Thyroid gland (tissue), 4 donors: ENCODE measurements around the gene PRRG4. TPM values are rescaled to one million over a fixed set of nuclear protein-coding genes. Genes with fewer than 3 reads are reported as not detected.
A peak's percentile ranks its signal among the peaks of the same experiment; 100 is the strongest.

Experiments used
- DNase-seq, 2 donors: peaks; one replicate each; pipeline ENCODE4 v3.0.0-alpha.2; 2019
- H3K27ac ChIP-seq, 3 donors: fragments of 200-600 bp; sonication (generic); 1 replicate in 2 of 3; 2 replicates in 1 of 3; pipeline ENCODE4 v1.5.1; 2016 to 2019; ENCODE audit warnings: mild to moderate bottlenecking in 1 of 3, moderate library complexity in 1 of 3
- H3K27me3 ChIP-seq: fragments of 200-600 bp; sonication (generic); one replicate; pipeline ENCODE4 v1.5.1; 2019
- H3K36me3 ChIP-seq, 2 donors: fragments of 200-600 bp; sonication (generic); one replicate each; pipeline ENCODE4 v1.5.1; 2016 to 2019
- H3K4me1 ChIP-seq, 2 donors: fragments of 200-600 bp; sonication (generic); one replicate each; pipeline ENCODE4 v1.5.1; 2017 to 2019
- H3K4me3 ChIP-seq, 3 donors: fragments of 200-600 bp; sonication (generic); replicated peaks in 1 of 3; 1 replicate in 2 of 3; 2 replicates in 1 of 3; pipeline ENCODE4 v1.5.1; 2016; ENCODE audit warnings: mild to moderate bottlenecking in 1 of 3
- H3K9me3 ChIP-seq: fragments of 200-600 bp; sonication (generic); one replicate; pipeline ENCODE4 v1.5.1; 2017
- POLR2A ChIP-seq, 2 donors: fragments of 450-650 bp; IDR thresholded peaks; one replicate each; pipeline ENCODE4 v1.6.1; 2017; ENCODE audit warnings: antibody characterized with exemption in 2 of 2, mild to moderate bottlenecking in 2 of 2, moderate library complexity in 1 of 2
- WGBS, 2 donors: methylation state at CpG; one replicate each; pipeline ENCODE4 v1.1.5; 2017; 5-methylcytosine and 5-hydroxymethylcytosine counted together
- intact Hi-C: fragments of 100-400 bp; cut with DNase I; formaldehyde crosslinking; loops from one replicate; pipeline ENCODE4 v1.15.1; 2023
- total RNA-seq, 4 donors: library from RNA; depleted of rRNA; stranded (reverse); fragments of >200 nt; gene quantifications; one replicate each; pipeline ENCODE4 v1.2.3, GENCODE V29; 2016
- TF ChIP-seq, protein P1 (sequence below), 6 experiments: fragments of 200-600 bp in 3 of 6; fragments of 450-650 bp in 3 of 6; sonication (generic) in 3 of 6; IDR thresholded peaks; one replicate each; pipeline ENCODE4 v1.5.1; 2016 to 2019; ENCODE audit warnings: antibody characterized with exemption in 6 of 6, mild to moderate bottlenecking in 2 of 6, inconsistent platforms in 1 of 6, moderate library complexity in 1 of 6

PRRG4 gene
- total RNA-seq, 4 donors from 2014 or later = 13.4 to 20.8 (median 17.7) TPM

DNA sequence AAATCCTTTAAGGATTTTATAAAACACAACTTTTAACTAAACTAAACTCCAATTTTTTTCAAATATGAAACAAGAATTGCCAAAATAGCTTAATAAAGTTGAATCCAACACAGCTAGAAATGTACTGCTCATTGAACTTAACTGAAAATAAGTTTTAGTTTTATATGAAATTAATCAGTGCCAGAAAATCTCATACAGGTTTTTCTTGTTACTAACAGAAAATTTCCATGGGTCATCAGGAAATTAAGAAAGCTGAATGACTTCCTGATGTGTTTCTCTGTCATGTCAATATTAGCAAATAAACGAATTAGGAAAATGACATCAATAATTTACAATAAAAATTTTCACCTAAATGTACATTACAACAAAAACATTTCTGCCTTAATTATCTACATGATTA is 38.8 kb upstream of the PRRG4 start:
- intact Hi-C loops = loop anchor here (5.0 kb wide), 1 partner anchor 79 kb away; no protein-coding TSS in a partner anchor

DNA sequence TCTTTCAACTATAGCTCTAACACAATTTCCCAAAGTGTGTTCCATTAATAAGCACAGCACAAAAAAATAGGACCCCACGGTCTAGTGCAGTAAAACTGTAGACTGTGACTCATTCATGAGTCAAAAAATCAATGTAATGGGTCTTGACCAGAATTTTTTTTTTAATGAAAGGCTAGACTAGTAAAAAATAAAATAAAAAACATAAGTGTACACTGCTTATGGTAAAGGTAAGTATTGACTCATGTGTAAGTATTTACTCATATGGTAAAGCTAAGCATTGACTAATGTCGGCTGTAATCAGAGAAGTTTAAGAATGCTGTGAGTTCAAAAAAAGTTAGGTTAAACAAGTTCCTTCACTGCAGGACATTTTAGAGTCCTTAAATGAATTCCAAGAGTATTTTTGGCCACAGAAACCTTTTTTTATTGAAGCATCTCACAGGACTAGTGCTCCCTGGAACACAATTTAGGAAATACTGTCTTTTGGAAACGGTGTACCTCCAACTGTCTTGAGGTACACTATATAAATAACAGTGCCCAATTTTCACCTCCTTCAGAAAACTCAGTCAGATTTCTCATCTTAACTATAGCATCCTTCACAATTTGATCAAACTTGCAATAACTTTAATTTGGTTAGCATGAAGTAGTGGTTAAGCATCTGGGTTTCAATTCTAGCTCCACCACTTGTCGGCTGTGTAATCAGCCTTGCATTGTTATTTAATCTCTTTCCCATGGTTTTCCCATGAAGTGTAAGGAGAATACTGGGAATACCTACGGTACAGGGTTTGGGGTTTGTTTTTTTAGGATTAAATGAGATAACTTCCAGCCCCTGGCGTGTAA is 37.4 kb upstream of the PRRG4 start:
- no peaks in the 10 kb centered on the region for H3K4me1 ChIP-seq
- TF ChIP-seq POLR2A (IDR thresholded peaks at IDR 0.05) = no peak
- TF ChIP-seq, protein P1, sequence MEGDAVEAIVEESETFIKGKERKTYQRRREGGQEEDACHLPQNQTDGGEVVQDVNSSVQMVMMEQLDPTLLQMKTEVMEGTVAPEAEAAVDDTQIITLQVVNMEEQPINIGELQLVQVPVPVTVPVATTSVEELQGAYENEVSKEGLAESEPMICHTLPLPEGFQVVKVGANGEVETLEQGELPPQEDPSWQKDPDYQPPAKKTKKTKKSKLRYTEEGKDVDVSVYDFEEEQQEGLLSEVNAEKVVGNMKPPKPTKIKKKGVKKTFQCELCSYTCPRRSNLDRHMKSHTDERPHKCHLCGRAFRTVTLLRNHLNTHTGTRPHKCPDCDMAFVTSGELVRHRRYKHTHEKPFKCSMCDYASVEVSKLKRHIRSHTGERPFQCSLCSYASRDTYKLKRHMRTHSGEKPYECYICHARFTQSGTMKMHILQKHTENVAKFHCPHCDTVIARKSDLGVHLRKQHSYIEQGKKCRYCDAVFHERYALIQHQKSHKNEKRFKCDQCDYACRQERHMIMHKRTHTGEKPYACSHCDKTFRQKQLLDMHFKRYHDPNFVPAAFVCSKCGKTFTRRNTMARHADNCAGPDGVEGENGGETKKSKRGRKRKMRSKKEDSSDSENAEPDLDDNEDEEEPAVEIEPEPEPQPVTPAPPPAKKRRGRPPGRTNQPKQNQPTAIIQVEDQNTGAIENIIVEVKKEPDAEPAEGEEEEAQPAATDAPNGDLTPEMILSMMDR (IDR thresholded peaks at IDR 0.05) = no peak
- H3K27me3 ChIP-seq = no peaks in the 10 kb centered on the region
- DNase-seq = no peak
- no peak overlapping the region for H3K4me3 ChIP-seq
- no peaks in the 10 kb centered on the region for H3K36me3 ChIP-seq
- H3K27ac ChIP-seq = no peak overlapping the region
- no peaks in the 10 kb centered on the region for H3K9me3 ChIP-seq
- intact Hi-C loops = loop anchor here (5.0 kb wide), 1 partner anchor 80 kb away; no protein-coding TSS in a partner anchor
- 40 to 43% methylated on average over 6 of the region's 6 CpGs for WGBS, 2 donors

More for the DNA sequence above, 38.8 kb upstream of the PRRG4 start:
- Histone ChIP-seq H3K9me3 (no peaks in the 10 kb centered on the region), H3K36me3 (no peaks in the 10 kb centered on the region), H3K4me3 (no peak overlapping the region), H3K27ac (no peak overlapping the region), H3K27me3 (no peaks in the 10 kb centered on the region), H3K4me1 (no peaks in the 10 kb centered on the region)
- no peak for DNase-seq
- WGBS, 2 donors = 72 to 73% methylated on average over 1 of the region's 1 CpG
- TF ChIP-seq, protein P1 (IDR thresholded peaks at IDR 0.05) = no peak
- TF ChIP-seq POLR2A (IDR thresholded peaks at IDR 0.05) = no peak

DNA sequence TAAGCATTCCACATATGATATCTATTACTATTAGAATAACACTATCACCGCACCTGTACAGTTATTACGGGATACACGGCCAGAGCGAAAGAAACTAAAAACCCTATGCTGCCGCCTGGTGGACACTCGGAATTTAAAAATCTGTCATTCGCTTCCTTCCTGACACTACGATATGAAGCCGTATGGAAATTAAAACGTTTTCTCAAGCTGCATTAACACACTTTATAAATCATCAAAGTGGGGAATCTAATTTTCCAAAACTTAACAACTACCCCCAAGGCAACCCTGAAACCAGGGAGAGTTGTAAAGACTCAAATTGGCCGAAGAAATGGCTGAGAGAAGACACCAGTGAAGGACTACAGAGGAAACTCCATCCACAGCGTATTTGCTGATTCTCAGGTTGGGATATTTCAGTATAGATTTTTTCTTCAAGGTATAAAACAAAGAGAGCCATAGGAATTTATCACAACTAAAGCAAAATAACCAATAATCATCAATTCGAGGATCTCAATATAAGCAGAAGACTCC is 36.7 kb upstream of the PRRG4 start:
- Histone ChIP-seq H3K36me3 (no peaks in the 10 kb centered on the region), H3K27ac (no peak overlapping the region), H3K4me3 (no peak overlapping the region), H3K27me3 (no peaks in the 10 kb centered on the region), H3K4me1 (no peaks in the 10 kb centered on the region), H3K9me3 (no peaks in the 10 kb centered on the region)
- TF ChIP-seq POLR2A (IDR thresholded peaks at IDR 0.05) = no peak
- TF ChIP-seq, protein P1 (IDR thresholded peaks at IDR 0.05) = peak; percentile 30 to 84 (median 63)
- DNase-seq = peak; percentile 60 to 69
- intact Hi-C loops = loop anchor here (5.0 kb wide), 1 partner anchor 81 kb away; no protein-coding TSS in a partner anchor
- WGBS, 2 donors = 19 to 20% methylated on average over 13 of the region's 13 CpGs

DNA sequence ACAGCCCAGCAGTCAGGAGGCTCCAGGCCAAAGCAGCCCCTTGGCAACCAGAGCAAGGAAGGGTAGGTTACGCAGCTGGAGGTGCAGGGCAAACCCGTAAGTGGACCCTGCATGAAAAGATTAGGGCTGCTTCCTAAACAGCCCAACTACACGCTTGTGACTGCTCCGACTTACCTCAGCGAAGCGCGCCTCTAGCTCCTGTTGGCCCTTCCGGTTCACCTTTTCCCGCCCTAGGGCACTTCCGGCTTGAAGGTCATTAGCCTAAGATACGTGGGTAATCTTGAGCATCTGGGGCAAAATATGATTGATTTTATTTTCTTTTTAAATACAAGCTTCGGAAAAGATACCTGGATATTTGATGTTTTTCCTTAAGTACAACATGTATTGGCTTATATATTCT is 35.3 kb upstream of the PRRG4 start, which contains the start of gene CCDC73:
TSS of gene CCDC73 (minus strand) at position 224 of the 400 bp plus-strand sequence. CDS start 34,419 bp downstream, outside the sequence.
- DNase-seq = no peak
- Histone ChIP-seq H3K27ac (no peak within 1 kb of the TSS), H3K36me3 (no peaks in the 10 kb centered on the region), H3K4me3 (no peak within 1 kb of the TSS), H3K4me1 (no peaks in the 10 kb centered on the region), H3K9me3 (no peaks in the 10 kb centered on the region), H3K27me3 (no peaks in the 10 kb centered on the region)
- intact Hi-C loops = loop anchor here (5.0 kb wide), 1 partner anchor 82 kb away; no protein-coding TSS in a partner anchor
- WGBS, 2 donors = 93 to 94% methylated on average over 12 of the region's 12 CpGs
- TF ChIP-seq, protein P1 (IDR thresholded peaks at IDR 0.05) = no peak
- TF ChIP-seq POLR2A (IDR thresholded peaks at IDR 0.05) = no peak

DNA sequence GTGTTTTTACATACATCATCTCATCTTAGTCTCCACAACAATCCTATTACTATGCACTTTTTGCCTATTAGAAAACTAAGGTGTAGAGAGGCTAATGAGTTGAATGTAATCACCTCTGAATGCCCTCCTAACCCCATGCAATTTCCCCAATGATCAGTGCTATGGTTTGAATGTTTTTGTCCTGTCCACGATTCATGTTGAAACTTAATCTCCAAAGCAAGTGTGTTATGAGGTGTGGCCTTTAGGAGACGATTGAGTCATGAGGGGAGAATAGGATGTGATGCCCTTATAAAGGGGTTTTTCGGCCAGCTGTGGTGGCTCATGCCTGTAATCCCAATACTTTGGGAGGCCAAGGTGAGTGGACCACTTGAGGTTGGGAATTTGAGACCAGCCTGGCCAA is 33.3 kb upstream of the PRRG4 start:
- Histone ChIP-seq H3K27me3 (no peaks in the 10 kb centered on the region), H3K27ac (no peak overlapping the region), H3K36me3 (no peaks in the 10 kb centered on the region), H3K4me1 (no peaks in the 10 kb centered on the region), H3K9me3 (no peaks in the 10 kb centered on the region), H3K4me3 (no peak overlapping the region)
- TF ChIP-seq, protein P1 (IDR thresholded peaks at IDR 0.05) = no peak
- TF ChIP-seq POLR2A (IDR thresholded peaks at IDR 0.05) = no peak
- no peak for DNase-seq
- 87 to 89% methylated on average over 3 of the region's 3 CpGs for WGBS, 2 donors
- intact Hi-C loops = no loop called here
